GM18873 (cell line): ENCODE measurements around the gene SLC30A3.

Experiments used
- ATAC-seq: cut with Tn5 transposase; IDR thresholded peaks from one replicate; pipeline ENCODE4 v1.9.1; 2021; ENCODE audit warnings: mild to moderate bottlenecking, moderate library complexity, moderate number of reproducible peaks; ENCODE audit not compliant: unreplicated experiment, low FRiP score

SLC30A3 gene

DNA sequence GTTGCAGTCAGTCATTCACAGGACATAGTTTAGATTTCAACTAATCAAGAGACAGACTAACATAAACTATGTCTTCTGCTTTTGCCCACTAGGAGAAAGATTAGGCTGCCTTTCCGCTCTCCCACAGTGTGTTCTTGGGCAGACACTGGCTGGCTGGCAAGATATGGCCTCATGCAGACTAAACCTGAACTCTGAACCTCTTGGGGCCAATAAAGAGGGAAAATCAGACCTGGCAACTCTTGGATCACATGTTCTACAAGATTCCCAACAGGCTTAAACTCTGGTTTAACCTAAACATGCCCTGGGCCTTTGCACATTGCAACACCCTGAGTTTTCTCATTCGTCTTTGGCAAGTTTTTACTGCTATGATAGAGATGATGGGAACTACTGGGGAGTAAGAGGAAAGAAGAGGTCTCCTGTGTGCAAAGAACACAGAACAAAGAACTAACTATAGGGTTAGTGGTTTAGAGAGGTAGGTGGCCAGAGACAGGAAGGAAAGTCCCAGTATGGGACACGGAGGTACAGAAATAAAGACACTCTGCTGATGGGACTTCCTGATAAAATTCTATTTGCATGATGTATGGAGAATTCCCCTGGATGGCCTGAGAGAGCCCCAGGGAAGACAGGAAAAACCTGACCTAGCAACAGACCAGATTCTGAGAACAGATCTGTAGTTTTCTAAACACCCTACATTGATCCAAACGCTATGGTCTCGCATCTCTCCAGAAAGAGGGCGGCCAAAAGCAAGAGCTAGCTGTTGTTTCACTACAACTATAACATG, 53.0 kb downstream of the SLC30A3 start:
- ATAC-seq, result no peak

DNA sequence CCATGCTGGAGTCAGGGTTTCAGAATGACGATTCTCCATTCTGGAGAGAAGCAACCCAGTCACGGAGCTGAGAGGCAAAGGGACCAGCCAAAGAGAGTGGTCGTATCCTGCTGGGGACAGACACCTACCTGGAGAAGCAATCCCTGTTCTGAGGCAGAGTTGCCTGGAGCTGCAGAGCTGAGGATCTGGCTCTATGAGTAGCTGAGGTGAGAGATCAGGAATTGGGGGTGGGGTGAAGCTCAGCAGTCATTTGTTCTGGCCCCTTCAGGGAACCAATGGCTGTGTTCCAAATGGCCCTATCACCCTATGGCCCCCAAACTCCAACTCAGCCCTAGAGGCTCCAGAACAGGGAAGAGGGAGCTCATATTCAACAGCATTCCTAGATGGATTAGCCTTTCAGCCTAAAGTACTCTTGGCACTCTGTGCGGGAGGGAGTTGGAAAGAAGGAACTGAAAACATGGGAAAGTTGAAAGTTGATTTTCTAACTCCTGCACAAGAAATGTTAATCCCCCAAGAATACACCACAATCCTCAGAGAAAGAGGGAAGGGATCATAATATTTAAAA, 54.3 kb downstream of the SLC30A3 start:
- no peak for ATAC-seq

DNA sequence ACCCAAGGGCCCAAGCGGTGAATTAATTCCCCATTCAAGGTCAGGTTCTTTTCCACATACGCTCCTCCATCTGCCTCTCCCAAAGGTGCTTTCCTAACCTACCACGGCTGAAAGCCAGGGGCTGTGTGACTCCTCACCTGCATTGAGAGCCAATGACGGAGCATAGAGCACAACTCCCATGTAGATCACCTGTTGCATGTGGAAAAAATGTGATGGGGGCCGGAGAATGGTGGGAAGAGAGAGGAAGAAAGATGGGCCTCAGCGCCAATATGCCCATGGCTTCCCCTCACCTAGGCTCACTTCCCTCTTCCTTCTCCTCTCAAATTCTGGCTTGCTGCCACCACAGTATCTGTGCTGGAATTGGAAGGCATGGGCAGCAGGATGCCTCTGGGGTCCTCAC, 56.5 kb downstream of the SLC30A3 start:
- ATAC-seq, result no peak

DNA sequence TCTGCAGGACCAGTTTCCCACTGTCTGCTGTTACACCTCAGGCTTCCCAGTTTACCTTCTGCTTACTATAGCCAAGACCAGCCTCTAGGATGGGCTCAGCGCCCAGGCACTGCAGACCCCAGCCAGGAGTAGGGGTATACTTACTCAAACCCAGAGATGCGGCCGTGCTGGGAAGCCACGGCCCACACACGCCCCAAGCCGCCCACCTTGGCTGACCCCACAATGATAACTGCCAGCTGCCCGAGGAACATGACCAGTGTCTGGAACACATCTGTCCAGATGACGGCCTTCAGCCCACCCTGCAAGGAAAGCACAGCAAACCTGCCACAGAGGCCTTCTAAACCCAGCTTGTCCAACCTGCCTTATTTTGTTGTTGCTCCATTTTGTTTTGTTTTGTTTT, 57.6 kb downstream of the SLC30A3 start:
- no peak for ATAC-seq

DNA sequence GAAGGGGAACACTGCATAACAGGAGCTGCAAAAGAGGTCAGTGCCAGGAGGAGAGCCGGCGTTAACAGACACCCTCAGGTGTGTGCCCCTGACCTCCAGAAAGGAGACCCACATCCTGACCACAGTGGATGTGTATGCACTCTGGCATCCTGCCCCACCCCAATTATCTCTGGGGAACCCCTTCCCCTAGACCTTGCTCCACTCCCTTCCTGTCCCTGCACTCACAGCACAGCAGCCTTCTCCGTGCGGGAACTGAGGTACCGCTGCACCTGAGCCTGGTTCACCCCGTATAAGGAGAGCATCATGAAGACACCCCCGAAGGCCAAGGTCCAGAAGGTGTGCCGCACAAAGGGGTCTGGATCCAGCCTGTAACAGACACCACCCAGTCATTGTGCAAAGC, 58.3 kb downstream of the SLC30A3 start:
- no peak for ATAC-seq

DNA sequence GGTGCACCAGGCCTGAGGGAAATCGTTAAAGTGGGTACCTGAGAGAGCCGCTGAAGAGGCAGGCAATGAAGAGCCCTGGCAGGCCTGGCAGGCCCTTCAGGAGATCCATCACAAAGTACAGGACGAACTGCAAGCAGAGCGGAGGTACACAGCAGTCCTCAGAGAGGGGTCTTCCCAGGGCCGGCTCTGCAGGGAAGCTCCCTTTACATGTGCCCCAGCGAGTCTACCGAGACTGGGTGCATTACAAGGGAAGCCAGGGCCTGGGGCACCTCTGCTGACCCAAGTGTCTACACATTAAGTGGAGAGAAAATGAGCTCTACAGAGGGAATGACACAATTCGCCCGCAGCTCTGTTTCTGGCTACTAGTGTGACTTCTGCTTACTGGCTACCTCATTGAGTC, 59.1 kb downstream of the SLC30A3 start:
- ATAC-seq, result no peak
